ENCODE data around the gene NYNRIN. TPM values are rescaled to one million over a fixed set of nuclear protein-coding genes. Genes with fewer than 3 reads are reported as not detected.
"Not testable (repeated sequence)": the region's sequence is repeated elsewhere in the genome, so short reads cannot be mapped to it uniquely, and the experiment has no call there.

The NYNRIN gene
- total RNA-seq, 1 experiment from 2014 or later: 0.36 TPM

GRCh38 chr14:24369907-24370687, 28.7 kb upstream of the NYNRIN start:
- no peak for DNase-seq (ENCODE audit: low read depth)

DNA sequence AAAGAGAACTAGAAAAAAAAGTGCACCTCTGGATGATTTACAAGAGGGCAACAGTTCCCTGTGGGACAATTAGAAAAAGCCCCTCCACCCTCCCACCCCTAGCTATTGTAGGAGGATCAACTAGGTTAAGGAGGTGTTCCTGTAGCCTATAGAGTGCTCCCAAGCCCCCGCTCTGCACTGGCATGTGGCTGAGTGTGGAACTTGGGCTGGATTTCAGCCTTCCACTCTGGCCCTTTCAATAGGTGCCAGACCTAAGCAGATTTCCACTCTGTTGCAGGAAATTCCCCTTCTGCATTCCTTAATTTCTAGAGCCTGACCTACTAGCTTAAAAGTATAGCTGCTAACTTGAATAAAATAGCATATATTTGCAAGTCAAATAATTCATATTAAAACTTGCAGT, 28.1 kb upstream of the NYNRIN start:
- DNase-seq (ENCODE audit: low read depth): no peak

DNA sequence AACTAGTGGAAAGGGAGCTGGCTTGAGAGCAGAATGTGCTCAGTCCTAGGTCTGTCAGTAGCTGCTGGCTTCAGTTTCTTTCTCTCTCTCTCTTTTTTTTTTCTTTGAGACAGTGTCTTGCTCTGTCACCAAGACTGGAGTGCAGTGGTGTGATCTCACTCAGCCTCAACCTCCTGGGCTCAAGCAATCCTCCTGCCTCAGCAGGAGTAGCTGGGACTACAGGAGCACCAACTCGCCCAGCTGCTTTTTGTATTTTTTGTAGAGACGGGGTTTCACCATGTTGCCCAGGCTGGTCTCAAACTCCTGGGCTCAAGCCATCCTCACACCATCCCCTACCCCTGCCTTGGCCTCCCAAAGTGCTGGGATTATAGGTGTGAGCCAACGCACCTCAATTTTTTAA, 27.2 kb upstream of the NYNRIN start:
- DNase-seq (ENCODE audit: low read depth): not testable (repeated sequence)

- peak; percentile 59 for DNase-seq (ENCODE audit: low read depth)
These were observed 25.9 kb upstream of the NYNRIN start for GRCh38 chr14:24372701-24373416.

- no peak for DNase-seq (ENCODE audit: low read depth)
These were observed 22.2 kb upstream of the NYNRIN start for GRCh38 chr14:24376448-24377070.

- DNase-seq (ENCODE audit: low read depth): no peak
These were observed 21.7 kb upstream of the NYNRIN start for GRCh38 chr14:24377126-24377525.

GRCh38 chr14:24377657-24378056, 21.1 kb upstream of the NYNRIN start:
- no peak for DNase-seq (ENCODE audit: low read depth)

DNA sequence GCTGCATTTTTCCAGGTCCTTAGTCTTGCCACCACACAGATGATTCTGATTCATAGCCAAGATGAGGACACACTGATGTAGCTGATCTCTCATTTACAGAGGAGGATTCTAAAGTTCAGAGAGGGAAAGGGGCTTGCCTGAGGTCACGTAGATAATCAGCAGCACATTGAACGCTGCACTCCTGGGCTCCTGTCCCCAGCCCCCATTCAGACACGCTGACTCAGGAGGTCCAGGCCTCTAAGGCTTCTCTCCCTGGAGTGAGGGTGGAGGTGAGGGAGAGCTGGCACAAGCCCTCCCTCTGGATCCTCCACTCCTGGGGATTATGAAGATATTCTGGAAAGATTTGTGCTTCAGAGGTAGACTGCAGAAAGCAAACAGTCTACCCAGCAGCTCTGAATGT, 20.5 kb upstream of the NYNRIN start:
- no peak for DNase-seq (ENCODE audit: low read depth)

- DNase-seq (ENCODE audit: low read depth): no peak
These were observed 19.6 kb upstream of the NYNRIN start for GRCh38 chr14:24378981-24379906.

DNA sequence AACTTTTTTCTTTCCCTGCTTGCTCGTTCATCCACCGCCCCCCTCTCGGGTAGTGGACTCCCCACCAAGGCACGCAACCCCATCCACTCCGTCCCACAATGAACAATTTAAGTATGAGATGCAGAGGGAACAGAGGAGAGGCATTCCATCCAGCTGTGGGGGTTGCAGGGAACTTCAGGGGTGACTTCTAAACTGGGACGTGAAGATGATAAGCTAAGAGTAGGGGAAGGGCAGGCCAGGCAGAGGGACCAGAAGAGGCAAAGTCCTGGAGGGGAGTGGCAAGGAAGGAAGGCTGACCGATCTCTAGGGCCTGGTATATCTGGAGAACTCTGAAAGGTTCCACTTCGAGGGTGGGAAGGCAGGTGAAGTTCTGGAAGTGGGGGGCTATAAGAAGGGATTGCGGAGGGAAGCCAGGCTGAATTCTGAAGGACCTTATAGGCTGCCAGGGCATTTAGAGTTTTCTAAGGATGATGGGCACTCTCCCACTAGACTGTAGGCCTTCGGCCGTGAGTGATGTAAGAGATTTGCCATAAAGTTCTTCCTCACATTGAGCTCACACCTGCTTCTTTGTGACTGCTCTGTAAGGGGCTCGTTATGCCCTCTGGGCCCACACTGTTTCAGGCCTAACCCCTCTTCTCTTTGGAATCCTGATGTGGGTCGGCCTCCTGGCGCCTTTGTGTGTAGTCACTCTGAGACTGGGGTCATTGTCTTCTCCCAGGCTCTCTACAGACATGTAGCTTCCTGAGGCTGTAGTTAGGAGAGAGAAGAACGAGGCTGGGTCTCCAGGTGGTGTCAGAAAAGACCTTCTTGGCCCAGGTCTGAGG, 18.7 kb upstream of the NYNRIN start:
- DNase-seq (ENCODE audit: low read depth): no peak

- peak; percentile 5 for DNase-seq (ENCODE audit: low read depth)
These were observed 17.3 kb upstream of the NYNRIN start for GRCh38 chr14:24381363-24382063.

- no peak for DNase-seq (ENCODE audit: low read depth)
These were observed 16.8 kb upstream of the NYNRIN start for GRCh38 chr14:24382064-24382371.

DNA sequence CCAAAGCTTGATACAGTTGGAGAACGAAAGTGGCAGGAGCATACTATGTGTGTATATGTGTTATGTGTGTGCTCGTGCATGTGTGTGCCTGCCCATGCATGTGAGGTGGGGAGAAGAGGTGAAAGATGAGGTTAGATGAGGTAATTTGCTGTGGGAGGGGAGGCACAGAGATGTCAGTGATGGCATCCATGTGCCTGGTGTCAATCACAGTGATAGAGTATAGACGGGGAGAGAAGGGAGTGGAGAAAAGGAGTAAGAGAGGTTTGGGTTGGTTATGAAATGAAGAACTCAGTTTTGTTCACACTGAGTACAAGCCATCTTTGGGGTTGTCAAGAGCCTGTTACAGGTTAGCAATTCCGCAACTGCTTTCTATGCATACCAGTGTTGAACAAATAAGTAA, 14.6 kb upstream of the NYNRIN start:
- no peak for DNase-seq (ENCODE audit: low read depth)

DNA sequence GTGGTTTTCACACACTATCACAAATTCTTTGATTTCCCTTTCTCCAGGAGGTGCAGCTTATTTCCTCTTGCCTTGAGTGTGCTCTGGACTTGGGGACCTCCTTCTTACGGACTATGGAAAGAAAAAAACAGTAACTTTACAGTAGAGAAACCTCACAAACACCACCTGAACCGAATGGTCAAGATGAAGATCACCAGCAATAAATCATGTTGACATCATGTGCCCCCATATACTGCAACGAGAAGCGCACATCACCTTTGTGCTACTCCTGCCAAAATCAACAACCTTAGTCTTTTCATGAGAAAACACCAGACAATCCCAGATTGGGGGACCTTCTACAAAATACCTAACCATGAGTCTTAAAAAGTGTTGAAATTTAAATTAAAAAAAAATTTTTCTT, 13.3 kb upstream of the NYNRIN start:
- DNase-seq (ENCODE audit: low read depth): no peak

- DNase-seq (ENCODE audit: low read depth): no peak
These were observed 11.8 kb upstream of the NYNRIN start for GRCh38 chr14:24387009-24387345.

GRCh38 chr14:24387579-24387978, 11.2 kb upstream of the NYNRIN start:
- not testable (repeated sequence) for DNase-seq (ENCODE audit: low read depth)

- DNase-seq (ENCODE audit: low read depth): no peak
These were observed 10.2 kb upstream of the NYNRIN start for GRCh38 chr14:24388474-24389179.

GRCh38 chr14:24389226-24389848, 9.5 kb upstream of the NYNRIN start:
- DNase-seq (ENCODE audit: low read depth): peak; percentile 35

DNA sequence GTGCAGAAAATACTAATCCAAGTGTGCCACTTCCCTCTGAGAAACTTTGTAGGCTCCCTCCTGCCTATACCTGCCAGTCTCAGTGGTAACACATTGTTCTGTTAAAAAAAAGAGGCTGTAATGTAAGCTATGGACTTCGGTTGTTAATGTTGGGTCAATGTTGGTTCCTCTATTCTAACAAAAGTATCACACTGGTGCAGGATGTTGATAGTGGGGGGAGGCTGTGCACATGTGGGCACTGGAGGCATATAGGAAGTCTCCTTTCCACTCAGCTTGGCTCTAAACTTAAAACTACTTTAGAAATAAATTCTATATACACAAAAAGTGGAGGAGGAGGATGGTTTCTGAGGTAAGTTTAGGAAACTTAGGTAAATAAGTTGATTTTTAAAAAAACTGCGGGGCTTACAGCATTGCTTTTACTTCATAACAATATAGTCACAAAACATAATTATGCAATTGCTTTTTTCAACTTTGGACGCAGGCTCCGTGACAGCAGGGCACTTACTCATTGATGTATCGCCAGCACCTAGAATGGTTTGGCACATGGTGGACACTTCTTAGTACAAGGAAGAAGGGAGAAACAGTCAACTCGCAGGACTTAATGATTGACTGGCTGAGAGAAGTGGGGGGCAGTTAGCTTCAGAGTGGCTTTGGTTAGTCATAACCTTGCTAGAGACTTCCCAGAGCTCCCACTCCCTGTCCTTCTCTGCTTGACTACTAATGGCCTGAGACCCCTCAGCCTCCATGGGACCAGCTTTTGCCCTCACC, 7.9 kb upstream of the NYNRIN start:
- DNase-seq (ENCODE audit: low read depth): no peak

Measured in RPMI7951 (cell line).